HCT116 (cell line): ENCODE results near the gene WNT11. TPM values are rescaled to one million over a fixed set of nuclear protein-coding genes. Genes with fewer than 3 reads are reported as not detected.

ENCODE experiments used
- ATAC-seq: fragments of 200-7000 bp; cut with Tn5 transposase; 2 replicates; pipeline ENCODE4 v1.9.1; 2020; ENCODE audit warnings: mild to moderate bottlenecking, moderate library complexity
- BruUV-seq: library from RNA; stranded (reverse); fragments of 400-500 nt; replicated peaks from 2 replicates; lab custom pipeline; 2021; lab: Mats Ljungman, UMichigan
- CTCF ChIA-PET: fragments of 300-600 bp; sonication (Branson Sonifier 250); formaldehyde crosslinking; loops from one replicate; lab custom pipeline; 2021; ENCODE audit warnings: antibody characterized with exemption; lab: Charles Lee
- POLR2A ChIA-PET: fragments of 300-600, 350-600 bp; sonication (Branson Sonifier 250); formaldehyde crosslinking; loops from one replicate; lab custom pipeline; 2021; ENCODE audit warnings: antibody characterized with exemption; lab: Charles Lee
- RAD21 ChIA-PET, 2 experiments: fragments of 300-600 bp; sonication (Branson Sonifier 250); formaldehyde crosslinking; loops; one replicate each; lab custom pipeline; 2023; ENCODE audit warnings: low total read pairs in 2 of 2; ENCODE audit not compliant: uncharacterized antibody in 2 of 2, unreplicated experiment in 2 of 2, low non-redundant PET in 1 of 2; lab: Charles Lee
- DNase-seq: peaks from one replicate; pipeline ENCODE4 v3.0.0-alpha.2; 2010; ENCODE audit warnings: low read depth, low spot score
- H2AFZ ChIP-seq: fragments of 200-600 bp; shearing (Covaris generic), sonication (generic); 2 replicates; pipeline ENCODE4 v1.6.1; 2017; ENCODE audit warnings: low read depth, mixed run types, mixed read lengths, antibody characterized with exemption, low read length; ENCODE audit not compliant: poor library complexity, severe bottlenecking
- H3K27ac ChIP-seq: 2 replicates; pipeline ENCODE4 v1.5.1; 2012; ENCODE audit warnings: low read depth, low read length
- H3K27me3 ChIP-seq: fragments of 200-600 bp; sonication (generic); 2 replicates; pipeline ENCODE4 v1.6.1; 2016; ENCODE audit warnings: mixed run types, low read length, mixed read lengths; ENCODE audit not compliant: insufficient read depth
- H3K36me3 ChIP-seq, 2 experiments: fragments of 200-500 bp in 1 of 2; fragments of 200-600 bp in 1 of 2; sonication (Bioruptor generic) in 1 of 2; sonication (generic) in 1 of 2; 2 replicates each; pipeline versions ENCODE4 v1.5.1 to v1.6.1; 2014 to 2016; ENCODE audit warnings: low read length in 2 of 2, inconsistent platforms in 1 of 2, mixed read lengths in 1 of 2, mixed run types in 1 of 2; ENCODE audit not compliant: insufficient read depth in 2 of 2, control insufficient read depth in 1 of 2
- H3K4me1 ChIP-seq, 2 experiments: fragments of 200-600 bp in 1 of 2; sonication (generic) in 1 of 2; 2 replicates each; pipeline versions ENCODE4 v1.5.1 to v1.6.1; 2012 to 2017; ENCODE audit warnings: low read length in 2 of 2, inconsistent platforms in 1 of 2, mild to moderate bottlenecking in 1 of 2, mixed read lengths in 1 of 2, mixed run types in 1 of 2, moderate library complexity in 1 of 2; ENCODE audit not compliant: insufficient read depth in 2 of 2, control insufficient read depth in 1 of 2
- H3K4me2 ChIP-seq: fragments of 200-600 bp; sonication (generic); 2 replicates; pipeline ENCODE4 v1.6.1; 2017; ENCODE audit warnings: mixed run types, low read length, mixed read lengths
- H3K4me3 ChIP-seq, 2 experiments: fragments of 200-600 bp in 1 of 2; sonication (generic) in 1 of 2; replicated peaks in 1 of 2; 2 replicates each; pipeline ENCODE4 v1.5.1; 2011 to 2016; ENCODE audit warnings: low read length in 2 of 2, control low read depth in 1 of 2, low read depth in 1 of 2, mild to moderate bottlenecking in 1 of 2, mixed read lengths in 1 of 2, mixed run types in 1 of 2
- H3K79me2 ChIP-seq: fragments of 200-600 bp; sonication (generic); 2 replicates; pipeline ENCODE4 v1.6.1; 2017; ENCODE audit warnings: mild to moderate bottlenecking, mixed run types, low read length, moderate library complexity, mixed read lengths; ENCODE audit not compliant: insufficient read depth
- H3K9ac ChIP-seq: fragments of 200-600 bp; sonication (generic); 2 replicates; pipeline ENCODE4 v1.6.1; 2016; ENCODE audit warnings: low read length, mixed read lengths
- H3K9me2 ChIP-seq: fragments of 200-600 bp; sonication (generic), shearing (Covaris generic); 2 replicates; pipeline ENCODE4 v1.6.1; 2017; ENCODE audit warnings: mixed run types, mild to moderate bottlenecking, moderate library complexity; ENCODE audit not compliant: insufficient read depth
- H3K9me3 ChIP-seq, 2 experiments: fragments of 200-500 bp in 1 of 2; fragments of 200-600 bp in 1 of 2; sonication (Bioruptor generic) in 1 of 2; sonication (generic) in 1 of 2; 2 replicates each; pipeline ENCODE4 v1.6.1; 2014 to 2017; ENCODE audit warnings: low read length in 2 of 2, mixed read lengths in 2 of 2, inconsistent platforms in 1 of 2, low read depth in 1 of 2, mild to moderate bottlenecking in 1 of 2, mixed run types in 1 of 2, moderate library complexity in 1 of 2; ENCODE audit not compliant: control insufficient read depth in 1 of 2, insufficient read depth in 1 of 2
- H4K20me1 ChIP-seq: fragments of 200-600 bp; sonication (generic), shearing (Covaris generic); 2 replicates; pipeline ENCODE4 v1.6.1; 2017; ENCODE audit warnings: mixed run types, mild to moderate bottlenecking, moderate library complexity; ENCODE audit not compliant: insufficient read depth
- CTCF ChIP-seq, 3 experiments: fragments of 200-600 bp in 1 of 3; sonication (generic) in 1 of 3; IDR thresholded peaks in 2 of 3; conservative IDR thresholded peaks in 1 of 3; 2 replicates each; pipeline ENCODE4 v1.5.1; 2012 to 2017; ENCODE audit warnings: low read depth in 2 of 3, low read length in 2 of 3, antibody characterized with exemption in 1 of 3, borderline replicate concordance in 1 of 3, control low read depth in 1 of 3, mild to moderate bottlenecking in 1 of 3, mixed read lengths in 1 of 3, mixed run types in 1 of 3, moderate library complexity in 1 of 3; ENCODE audit not compliant: insufficient read depth in 1 of 3
- EZH2 ChIP-seq: fragments of 200-600 bp; sonication (generic); IDR thresholded peaks from 2 replicates; pipeline ENCODE4 v1.6.1; 2017; ENCODE audit warnings: antibody characterized with exemption, mixed run types
- FOSL1 ChIP-seq: IDR thresholded peaks from 2 replicates; pipeline ENCODE4 v1.6.1; 2012; ENCODE audit warnings: low read depth
- JUND ChIP-seq: IDR thresholded peaks from 2 replicates; pipeline ENCODE4 v1.6.1; 2012
- POLR2A ChIP-seq: IDR thresholded peaks from 2 replicates; pipeline ENCODE4 v1.7.0; 2011; ENCODE audit warnings: borderline replicate concordance; ENCODE audit not compliant: insufficient read depth, insufficient read length; ENCODE audit errors: extremely low read depth
- POLR2AphosphoS5 ChIP-seq: IDR thresholded peaks from 2 replicates; pipeline ENCODE4 v1.6.1; 2011; ENCODE audit warnings: mild to moderate bottlenecking, low read depth, low read length, moderate library complexity
- RAD21 ChIP-seq: IDR thresholded peaks from 2 replicates; pipeline ENCODE4 v1.6.1; 2012; ENCODE audit warnings: low read depth, mild to moderate bottlenecking
- SP1 ChIP-seq: IDR thresholded peaks from 2 replicates; pipeline ENCODE4 v1.6.1; 2012; ENCODE audit warnings: low read depth
- TCF7L2 ChIP-seq: IDR thresholded peaks from 2 replicates; pipeline ENCODE4 v1.7.0; 2011; ENCODE audit warnings: borderline replicate concordance, inconsistent platforms; ENCODE audit not compliant: insufficient read depth, insufficient read length; ENCODE audit errors: extremely low read depth
- YY1 ChIP-seq: IDR thresholded peaks from 2 replicates; pipeline ENCODE4 v1.6.1; 2011; ENCODE audit warnings: low read length, low read depth, moderate library complexity, mild to moderate bottlenecking; ENCODE audit not compliant: insufficient replicate concordance; ENCODE audit errors: extremely low read depth
- ZBTB33 ChIP-seq: IDR thresholded peaks from 2 replicates; pipeline ENCODE4 v1.6.1; 2011; ENCODE audit warnings: mild to moderate bottlenecking, low read length, moderate library complexity; ENCODE audit not compliant: insufficient replicate concordance; ENCODE audit errors: extremely low read depth
- intact Hi-C: fragments of 100-400 bp; cut with micrococcal nuclease; formaldehyde crosslinking; loops from 2 replicates; pipeline ENCODE4 v1.10.0; 2022
- total RNA-seq: library from RNA; stranded (reverse); gene quantifications from one replicate; pipeline ENCODE4 v1.2.1, GENCODE V29; 2021; ENCODE audit not compliant: unreplicated experiment

Gene WNT11
- total RNA-seq, 1 experiment from 2014 or later, result 1.9 TPM

DNA sequence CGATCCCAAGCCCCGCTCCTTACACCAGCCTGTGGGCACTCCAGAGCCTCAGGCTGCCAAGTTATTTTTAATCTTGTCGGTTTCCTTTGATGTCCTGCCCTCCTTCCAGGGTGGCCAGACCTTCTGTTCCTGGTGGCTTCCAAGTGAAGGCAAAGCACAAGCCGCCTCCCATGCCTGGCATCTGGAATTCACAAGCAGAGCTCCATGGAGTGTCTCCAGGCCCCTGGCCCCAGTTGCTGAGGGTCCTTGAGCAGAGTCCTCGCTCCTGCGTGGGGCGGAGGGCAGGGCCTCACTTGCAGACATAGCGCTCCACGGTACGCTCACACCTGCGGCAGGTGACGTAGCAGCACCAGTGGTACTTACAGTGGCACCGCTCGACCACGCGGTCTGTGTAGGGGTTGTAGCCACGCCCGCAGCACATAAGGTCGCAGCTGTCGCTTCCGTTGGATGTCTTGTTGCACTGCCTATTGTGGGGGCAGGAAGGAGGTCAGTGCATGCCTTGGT lies 19.5 kb downstream of the WNT11 start:
- H3K27ac ChIP-seq, result no peak overlapping the region
- no peaks in the 10 kb centered on the region for H3K9me2 ChIP-seq
- no peaks in the 10 kb centered on the region for H3K79me2 ChIP-seq
- ATAC-seq (no peak), DNase-seq (no peak)
- RAD21 ChIA-PET, result no interaction called here
- TF ChIP-seq YY1 (no peak), POLR2A (no peak), SP1 (no peak), CTCF (IDR thresholded peaks at IDR 0.05 in 2 of 3, conservative IDR thresholded peaks at IDR 0.05 in 1 of 3; ENCODE audit: borderline replicate concordance in 1 of 3, insufficient read depth in 1 of 3, low read depth in 2 of 3, low read length in 2 of 3) (no peak), JUND (no peak), ZBTB33 (no peak), RAD21 (no peak), TCF7L2 (no peak), FOSL1 (no peak), EZH2 (no peak), POLR2AphosphoS5 (no peak)
- H4K20me1 ChIP-seq, result no peaks in the 10 kb centered on the region
- H3K4me2 ChIP-seq, result no peak overlapping the region
- H3K4me3 ChIP-seq, result no peak overlapping the region
- H3K9ac ChIP-seq, result no peak overlapping the region
- no peaks in the 10 kb centered on the region for H3K27me3 ChIP-seq
- CTCF ChIA-PET, result no interaction called here
- BruUV-seq, result no TSS peak
- no peak overlapping the region for H2AFZ ChIP-seq
- no peaks in the 10 kb centered on the region for H3K36me3 ChIP-seq
- intact Hi-C loops, result no loop called here
- POLR2A ChIA-PET, result no interaction called here
- H3K9me3 ChIP-seq, result no peaks in the 10 kb centered on the region
- peaks cover 0 to 5% of the 10 kb centered on the region in 2 experiments; a peak in 1 of 4 replicates for H3K4me1 ChIP-seq
